CD14-positive monocyte (primary cell): Measurements from ENCODE around the gene ZNF778. TPM values are rescaled to one million over a fixed set of nuclear protein-coding genes. Genes with fewer than 3 reads are reported as not detected.
A peak's percentile ranks its signal among the peaks of the same experiment; 100 is the strongest.

Source experiments
- DNase-seq, 3 donors: peaks; one replicate each; pipeline ENCODE4 v3.0.0-alpha.2; 2011 to 2022
- H2AFZ ChIP-seq: 2 replicates; pipeline ENCODE4 v1.6.0; 2012; ENCODE audit warnings: mild to moderate bottlenecking, low read depth, low read length, inconsistent platforms; ENCODE audit not compliant: insufficient read depth, poor library complexity, severe bottlenecking
- H3K27ac ChIP-seq, 2 donors: 1 replicate in 1 of 2; 2 replicates in 1 of 2; pipeline ENCODE4 v1.5.1; 2012 to 2013; ENCODE audit warnings: low read length in 2 of 2, control low read depth in 1 of 2, inconsistent platforms in 1 of 2, low read depth in 1 of 2, mild to moderate bottlenecking in 1 of 2
- H3K27me3 ChIP-seq, 2 donors: one replicate each; pipeline versions ENCODE4 v1.6.0 to v1.6.1; 2011 to 2013; ENCODE audit warnings: low read length in 2 of 2; ENCODE audit not compliant: control insufficient read depth in 2 of 2, insufficient read depth in 2 of 2
- H3K36me3 ChIP-seq, 2 donors: replicated peaks in 1 of 2; 1 replicate in 1 of 2; 2 replicates in 1 of 2; pipeline versions ENCODE4 v1.5.1 to v1.6.1; 2012 to 2013; ENCODE audit warnings: low read length in 2 of 2, control low read depth in 1 of 2, inconsistent platforms in 1 of 2, mild to moderate bottlenecking in 1 of 2; ENCODE audit not compliant: insufficient read depth in 2 of 2, control insufficient read depth in 1 of 2
- H3K4me1 ChIP-seq, 2 donors: 1 replicate in 1 of 2; 2 replicates in 1 of 2; pipeline versions ENCODE4 v1.5.1 to v1.6.1; 2012 to 2013; ENCODE audit warnings: low read length in 2 of 2, control low read depth in 1 of 2, inconsistent platforms in 1 of 2, mild to moderate bottlenecking in 1 of 2, moderate library complexity in 1 of 2; ENCODE audit not compliant: insufficient read depth in 2 of 2, control insufficient read depth in 1 of 2
- H3K4me2 ChIP-seq: replicated peaks from 2 replicates; pipeline ENCODE3; 2012; ENCODE audit warnings: low read length, moderate library complexity, mild to moderate bottlenecking; ENCODE audit not compliant: poor library complexity, severe bottlenecking; ENCODE audit errors: extremely low read depth
- H3K4me3 ChIP-seq, 3 experiments: fragments of 200-600 bp in 1 of 3; sonication (generic) in 1 of 3; replicated peaks in 1 of 3; 1 replicate in 2 of 3; 2 replicates in 1 of 3; pipeline ENCODE4 v1.5.1; 2011 to 2013; ENCODE audit warnings: low read length in 3 of 3, mild to moderate bottlenecking in 3 of 3, control low read depth in 2 of 3, low read depth in 2 of 3, inconsistent platforms in 1 of 3, moderate library complexity in 1 of 3
- H3K79me2 ChIP-seq: 2 replicates; pipeline ENCODE4 v1.6.0; 2012; ENCODE audit warnings: mild to moderate bottlenecking, control low read depth, inconsistent platforms, low read length, moderate library complexity; ENCODE audit not compliant: insufficient read depth
- H3K9ac ChIP-seq: 2 replicates; pipeline ENCODE4 v1.6.0; 2017; ENCODE audit warnings: low read length, mild to moderate bottlenecking; ENCODE audit not compliant: insufficient read depth, poor library complexity, severe bottlenecking
- H3K9me3 ChIP-seq, 2 donors: replicated peaks in 1 of 2; 1 replicate in 1 of 2; 2 replicates in 1 of 2; pipeline versions ENCODE4 v1.5.1 to v1.6.1; 2012 to 2013; ENCODE audit warnings: low read length in 2 of 2, control low read depth in 1 of 2; ENCODE audit not compliant: control insufficient read depth in 1 of 2, insufficient read depth in 1 of 2
- H4K20me1 ChIP-seq: 2 replicates; pipeline ENCODE4 v1.6.0; 2012; ENCODE audit warnings: mild to moderate bottlenecking, low read length, control low read depth, moderate library complexity; ENCODE audit not compliant: insufficient read depth
- H3K27ac Mint-ChIP-seq, 7 donors: one replicate each; pipeline ENCODE4 v1.8.0; 2020; ENCODE audit warnings: mild to moderate bottlenecking in 7 of 7, mixed read lengths in 7 of 7, moderate library complexity in 6 of 7, inconsistent platforms in 2 of 7
- H3K27me3 Mint-ChIP-seq, 3 donors: one replicate each; pipeline ENCODE4 v1.8.0; 2021 to 2022; ENCODE audit warnings: low read depth in 3 of 3, mild to moderate bottlenecking in 3 of 3, mixed read lengths in 3 of 3, moderate library complexity in 3 of 3, inconsistent platforms in 1 of 3
- H3K36me3 Mint-ChIP-seq, 2 donors: one replicate each; pipeline ENCODE4 v1.8.0; 2020; ENCODE audit warnings: mixed read lengths in 2 of 2, inconsistent platforms in 1 of 2, mild to moderate bottlenecking in 1 of 2
- H3K4me1 Mint-ChIP-seq: one replicate; pipeline ENCODE4 v1.8.0; 2020; ENCODE audit warnings: mild to moderate bottlenecking, mixed read lengths
- H3K4me3 Mint-ChIP-seq, 2 donors: one replicate each; pipeline ENCODE4 v1.8.0; 2020; ENCODE audit warnings: mild to moderate bottlenecking in 2 of 2, mixed read lengths in 2 of 2, moderate library complexity in 1 of 2
- H3K9me3 Mint-ChIP-seq, 7 donors: one replicate each; pipeline ENCODE4 v1.8.0; 2020 to 2022; ENCODE audit warnings: mixed read lengths in 7 of 7, mild to moderate bottlenecking in 6 of 7, moderate library complexity in 6 of 7, inconsistent platforms in 2 of 7
- CTCF ChIP-seq: fragments of 200-600 bp; IDR thresholded peaks from one replicate; pipeline ENCODE4 v1.8.0; 2022; ENCODE audit warnings: antibody characterized with exemption, mild to moderate bottlenecking
- WGBS: methylation state at CpG from one replicate; pipeline ENCODE4 v1.1.5; 2013; ENCODE audit warnings: missing lambda C conversion rate; ENCODE audit not compliant: insufficient coverage; 5-methylcytosine and 5-hydroxymethylcytosine counted together
- intact Hi-C, 2 donors: fragments of 100-400 bp; cut with micrococcal nuclease; formaldehyde crosslinking; loops; one replicate each; pipeline versions ENCODE4 v1.15.0 to v1.15.1; 2023
- polyA plus RNA-seq, 3 donors: library from polyadenylated mRNA; depleted of rRNA in 1 of 3; unstranded in 2 of 3; stranded (reverse) in 1 of 3; fragments of 300-500 nt in 2 of 3; fragments of >200 nt in 1 of 3; fragmentation: Illumina TruSeq in 2 of 3; gene quantifications; 1 replicate in 2 of 3; 2 replicates in 1 of 3; pipeline ENCODE4 v1.2.3, GENCODE V29; 2012 to 2021

The ZNF778 gene
- polyA plus RNA-seq, 3 donors: 0.51 to 9.0 (median 0.60) TPM

GRCh38 chr16:89216315-89217137 lies 977 bp upstream of the ZNF778 start:
- H3K27ac Mint-ChIP-seq: peak overlapping the region; percentile 90 to 97 (median 93)
- Histone ChIP-seq H3K36me3 (peaks cover 10 to 11% of the 10 kb centered on the region in 2 donors), H3K9ac (peak overlapping the region; percentile 91), H3K27me3 (no peaks in the 10 kb centered on the region), H3K4me1 (peaks cover 16 to 19% of the 10 kb centered on the region in 2 donors), H2AFZ (peak overlapping the region; percentile 89), H3K27ac (peak overlapping the region; percentile 68 to 94), H4K20me1 (peaks cover 14% of the 10 kb centered on the region), H3K4me2 (peak overlapping the region; percentile 89), H3K4me3 (peak overlapping the region; percentile 56 to 93 (median 61)), H3K79me2 (peaks cover 16% of the 10 kb centered on the region), H3K9me3 (no peaks in the 10 kb centered on the region)
- H3K36me3 Mint-ChIP-seq: peaks cover 5 to 15% of the 10 kb centered on the region in 2 donors
- intact Hi-C loops: loop anchor here (2.0 to 10.0 kb wide), 5 partner anchors 274 to 480 kb away; partner anchors contain the start of genes APRT (in 1 of the 2), GALNS (in 1 of the 2) and TRAPPC2L (in 1 of the 2)
- peak; percentile 66 to 76 (median 75) for DNase-seq
- H3K9me3 Mint-ChIP-seq: peaks cover 0 to 2% (median 0%) of the 10 kb centered on the region in 7 donors
- 1% methylated on average over 23 of the region's 25 CpGs for WGBS
- peaks cover 0 to 1% (median 1%) of the 10 kb centered on the region in 3 donors for H3K27me3 Mint-ChIP-seq
- TF ChIP-seq CTCF: peak; percentile 83
- H3K4me3 Mint-ChIP-seq: peak overlapping the region; percentile 88 to 91
- H3K4me1 Mint-ChIP-seq: peaks cover 17% of the 10 kb centered on the region

- Mint-ChIP-seq H3K27ac (peak overlapping the region; percentile 90 to 97 (median 93)), H3K27me3 (peaks cover 0 to 1% (median 0%) of the 10 kb centered on the region in 3 donors), H3K36me3 (peaks cover 10 to 20% of the 10 kb centered on the region in 2 donors), H3K4me1 (peaks cover 17% of the 10 kb centered on the region), H3K4me3 (peak overlapping the region; percentile 88 to 91), H3K9me3 (peaks cover 0 to 2% (median 0%) of the 10 kb centered on the region in 7 donors)
- Histone ChIP-seq H3K79me2 (peaks cover 16% of the 10 kb centered on the region), H4K20me1 (peaks cover 14% of the 10 kb centered on the region), H3K4me3 (peak overlapping the region; percentile 56 to 93 (median 61)), H3K27ac (peak overlapping the region; percentile 68 to 94), H3K4me2 (peak overlapping the region; percentile 89), H3K36me3 (peaks cover 16% of the 10 kb centered on the region in 2 donors), H3K4me1 (peaks cover 16 to 19% of the 10 kb centered on the region in 2 donors), H3K27me3 (no peaks in the 10 kb centered on the region), H3K9ac (peak overlapping the region; percentile 91), H3K9me3 (no peaks in the 10 kb centered on the region), H2AFZ (peak overlapping the region; percentile 89)
- DNase-seq: no peak
- intact Hi-C loops: loop anchor here (2.0 to 10.0 kb wide), 5 partner anchors 274 to 480 kb away; partner anchors contain the start of genes APRT (in 1 of the 2), GALNS (in 1 of the 2) and TRAPPC2L (in 1 of the 2)
- TF ChIP-seq CTCF: no peak
- WGBS: 0% methylated on average over 7 of the region's 11 CpGs
Measured at GRCh38 chr16:89217138-89217387, 440 bp upstream of the ZNF778 start.
